SK-N-MC (cell line): Measurements from ENCODE around the gene ITPR3.

ENCODE experiments used
- EZH2 ChIP-seq: fragments of 200-600 bp; sonication (generic); IDR thresholded peaks from one replicate; pipeline ENCODE4 v1.6.1; 2017; ENCODE audit warnings: antibody characterized with exemption
- POLR2AphosphoS5 ChIP-seq: IDR thresholded peaks from 2 replicates; pipeline ENCODE4 v1.6.1; 2012; ENCODE audit warnings: mild to moderate bottlenecking, low read depth, low read length, borderline replicate concordance

DNA sequence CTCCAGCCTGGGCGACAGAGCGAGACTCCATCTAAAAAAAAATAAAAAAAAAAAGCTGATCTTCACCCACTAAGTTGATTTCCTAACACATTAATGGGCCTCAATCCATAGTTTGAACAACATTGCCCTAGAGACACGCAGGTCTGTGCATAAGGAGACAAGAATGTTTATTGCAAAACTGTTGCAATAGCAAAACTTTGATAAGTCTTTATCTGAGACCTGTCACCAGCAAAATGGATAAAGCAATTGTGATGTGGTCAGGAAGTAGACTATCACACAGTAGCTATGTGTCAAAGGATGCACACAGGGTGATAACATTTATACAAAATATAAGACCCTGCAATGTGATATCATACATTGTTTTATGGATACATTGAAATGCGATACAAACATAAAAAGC is 4.2 kb upstream of the ITPR3 start:
- TF ChIP-seq EZH2 (no peak), POLR2AphosphoS5 (no peak)
